Dermis blood vessel endothelial cell (primary cell): ENCODE results near the gene RRP36. TPM values are rescaled to one million over a fixed set of nuclear protein-coding genes. Genes with fewer than 3 reads are reported as not detected.
"Not testable (repeated sequence)": the region's sequence is repeated elsewhere in the genome, so short reads cannot be mapped to it uniquely, and the experiment has no call there.

Experiments
- DNase-seq: peaks from one replicate; pipeline ENCODE4 v3.0.0; 2010
- total RNA-seq: library from RNA; depleted of rRNA; stranded (reverse); fragments of >200 nt; gene quantifications from 2 replicates; pipeline ENCODE4 v1.2.3, GENCODE V29; 2014

RRP36 gene, protein sequence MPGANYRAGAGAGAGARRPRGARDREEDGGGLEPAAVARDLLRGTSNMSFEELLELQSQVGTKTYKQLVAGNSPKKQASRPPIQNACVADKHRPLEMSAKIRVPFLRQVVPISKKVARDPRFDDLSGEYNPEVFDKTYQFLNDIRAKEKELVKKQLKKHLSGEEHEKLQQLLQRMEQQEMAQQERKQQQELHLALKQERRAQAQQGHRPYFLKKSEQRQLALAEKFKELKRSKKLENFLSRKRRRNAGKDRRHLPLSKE
- 100 and 147 TPM in 2 replicates for total RNA-seq

GRCh38 chr6:43021270-43022047 lies at the start of gene RRP36:
RRP36 (plus strand) TSS chr6:43021623; CDS start chr6:43021655, 32 bp downstream.
- peak; percentile 78 for DNase-seq

DNA sequence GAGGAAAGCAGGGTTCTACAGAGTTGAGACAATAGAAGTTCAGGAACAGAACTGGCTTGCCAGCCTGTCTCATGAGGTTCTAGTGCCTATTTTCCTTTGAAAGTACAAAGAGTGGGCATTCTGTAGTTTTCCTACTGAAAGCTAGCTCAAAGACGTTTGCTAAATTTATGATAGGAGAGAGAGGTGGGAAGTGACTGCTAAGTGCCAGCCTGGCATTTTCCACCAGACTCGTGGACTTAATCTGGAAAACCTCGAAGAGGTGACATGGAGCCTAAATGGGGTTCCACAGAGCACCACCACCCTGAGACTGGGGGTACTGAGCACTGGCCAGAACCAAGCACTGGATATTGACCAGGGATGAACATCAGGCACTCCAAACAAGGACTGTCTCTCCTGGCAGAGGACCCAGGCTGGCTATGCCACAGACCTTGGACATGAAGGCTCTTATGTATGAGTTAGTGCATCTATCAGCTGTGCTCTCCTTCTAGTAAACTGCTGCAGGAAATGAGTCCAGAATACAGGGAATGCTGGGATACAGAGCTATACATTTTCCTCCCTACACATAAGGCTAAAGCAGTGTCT lies 49.6 kb upstream of the RRP36 start:
- no peak for DNase-seq

DNA sequence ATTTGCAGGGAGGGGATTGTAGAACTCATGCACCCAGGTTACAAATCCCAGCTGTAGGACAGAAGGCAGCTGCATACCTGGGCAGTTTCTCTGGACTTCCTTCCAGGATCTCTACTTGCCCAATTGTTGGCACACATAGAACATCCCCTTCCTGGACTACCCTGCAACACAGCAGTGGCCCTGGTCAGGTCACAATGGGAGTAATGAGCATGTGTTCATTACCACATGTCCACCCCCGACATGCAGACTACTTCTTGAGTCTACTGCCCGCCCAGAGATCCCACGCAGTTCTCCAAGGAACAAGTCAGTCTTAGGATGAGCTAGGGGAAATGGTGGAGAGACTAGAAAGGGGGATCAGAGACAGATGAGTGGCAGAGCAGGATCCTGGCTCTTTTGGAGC lies 47.5 kb upstream of the RRP36 start:
- no peak for DNase-seq

- DNase-seq, result no peak
Measured at GRCh38 chr6:42974919-42975505, 46.4 kb upstream of the RRP36 start.

DNA sequence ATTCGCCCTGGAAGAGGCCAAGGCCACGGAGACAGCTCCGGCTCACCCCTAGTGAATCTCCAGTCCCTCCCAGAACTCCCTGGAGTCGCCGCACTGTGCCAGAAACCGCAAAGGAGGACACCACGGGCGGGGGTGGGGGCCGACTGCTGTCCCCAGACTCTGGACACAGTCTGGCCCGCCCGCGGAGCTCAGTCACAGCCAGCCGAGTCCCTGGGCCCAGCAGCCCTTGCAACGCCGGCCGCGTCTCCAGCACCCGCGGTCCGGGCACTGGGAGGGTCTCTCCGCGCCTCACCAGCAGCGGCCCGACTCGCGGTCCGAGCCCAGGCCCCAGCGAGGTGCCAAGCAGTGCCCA lies 43.0 kb upstream of the RRP36 start:
- peak; percentile 43 for DNase-seq

GRCh38 chr6:42978839-42979522 lies 42.4 kb upstream of the RRP36 start, which contains the start of gene PEX6:
PEX6 (minus strand) TSS chr6:42979181; CDS start chr6:42979150, 31 bp downstream.
- DNase-seq, result peak; percentile 88

- DNase-seq, result peak; percentile 45
Measured at GRCh38 chr6:42979523-42980177, 41.8 kb upstream of the RRP36 start.

- DNase-seq, result no peak
Measured at GRCh38 chr6:42981836-42982235, 39.6 kb upstream of the RRP36 start.

DNA sequence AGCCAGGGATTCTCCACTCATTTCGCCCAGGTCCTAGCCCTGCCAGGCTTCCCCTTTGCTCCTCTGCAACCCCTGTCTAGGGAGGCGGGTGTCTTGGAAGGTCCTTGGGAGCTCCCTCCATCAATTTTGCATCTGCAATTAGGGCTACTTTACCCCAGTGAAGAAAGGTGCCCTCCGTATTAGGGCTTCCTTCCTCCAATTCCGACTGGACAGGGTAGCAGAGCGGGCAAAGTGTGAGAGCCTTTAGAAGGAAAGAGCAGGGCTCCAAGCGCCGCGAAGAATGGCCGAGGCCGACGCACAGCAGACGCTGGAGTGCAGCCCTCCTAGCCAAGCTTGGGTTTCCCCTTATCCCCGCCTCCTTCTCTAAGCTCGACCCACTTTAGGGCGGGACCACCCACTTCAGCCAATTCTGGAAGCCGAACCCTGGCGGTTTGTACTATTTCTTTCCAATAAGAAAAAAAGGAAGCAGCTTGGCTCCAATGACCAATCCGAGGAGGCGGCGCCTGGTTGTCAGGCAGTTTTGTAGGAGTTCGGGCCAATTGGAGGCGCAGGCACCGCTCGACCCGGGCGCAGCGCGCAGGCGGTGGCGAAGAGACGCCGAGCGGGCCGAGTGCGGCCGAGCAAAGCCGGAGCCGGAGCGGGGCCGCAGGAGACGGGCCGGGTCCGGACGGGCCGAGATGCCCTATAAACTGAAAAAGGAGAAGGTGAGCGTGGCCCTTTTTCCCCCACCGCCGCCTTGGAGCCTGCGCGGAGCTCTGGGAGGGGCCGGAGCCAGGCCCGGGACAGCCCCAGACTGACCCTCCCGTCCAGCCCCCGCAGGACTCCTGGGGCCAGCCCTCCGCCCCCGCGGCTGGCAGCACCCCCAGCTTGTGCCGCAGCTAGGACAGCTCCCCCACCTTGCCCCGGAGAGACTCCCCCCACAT lies 37.2 kb upstream of the RRP36 start, which contains the start of gene PPP2R5D:
PPP2R5D (plus strand) TSS at position 570 of the 923 bp plus-strand sequence; CDS start at position 678, 108 bp downstream.
- DNase-seq, result peak; percentile 99

DNA sequence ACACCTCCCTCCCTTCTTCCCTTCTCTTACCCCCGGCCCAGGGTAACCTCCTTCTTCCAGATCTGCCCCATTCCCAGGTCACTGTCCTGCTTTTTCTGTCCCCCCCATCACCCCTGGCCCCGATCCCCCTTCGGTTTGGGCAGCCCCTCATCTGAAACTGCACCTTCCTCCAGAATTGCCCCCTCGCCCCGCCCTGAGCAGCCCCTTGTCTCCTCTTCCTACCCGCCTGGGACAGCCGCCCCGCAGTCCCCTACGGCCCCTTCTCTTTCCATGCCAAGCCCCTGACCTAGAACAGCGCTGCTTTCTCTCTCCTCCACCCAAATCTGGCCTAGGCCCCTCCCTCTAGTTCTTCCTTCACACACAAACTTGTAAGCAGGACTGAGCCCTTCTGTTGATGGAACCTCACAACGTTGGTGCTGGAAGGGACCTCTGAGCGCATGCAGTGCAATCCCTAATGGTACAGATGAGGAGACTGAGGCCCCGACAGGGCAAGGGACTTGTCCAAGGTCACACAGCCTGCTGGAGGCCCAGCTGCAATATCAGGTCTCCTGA lies 36.4 kb upstream of the RRP36 start:
- peak; percentile 30 for DNase-seq

GRCh38 chr6:42987533-42988451 lies 33.6 kb upstream of the RRP36 start:
- DNase-seq, result no peak

DNA sequence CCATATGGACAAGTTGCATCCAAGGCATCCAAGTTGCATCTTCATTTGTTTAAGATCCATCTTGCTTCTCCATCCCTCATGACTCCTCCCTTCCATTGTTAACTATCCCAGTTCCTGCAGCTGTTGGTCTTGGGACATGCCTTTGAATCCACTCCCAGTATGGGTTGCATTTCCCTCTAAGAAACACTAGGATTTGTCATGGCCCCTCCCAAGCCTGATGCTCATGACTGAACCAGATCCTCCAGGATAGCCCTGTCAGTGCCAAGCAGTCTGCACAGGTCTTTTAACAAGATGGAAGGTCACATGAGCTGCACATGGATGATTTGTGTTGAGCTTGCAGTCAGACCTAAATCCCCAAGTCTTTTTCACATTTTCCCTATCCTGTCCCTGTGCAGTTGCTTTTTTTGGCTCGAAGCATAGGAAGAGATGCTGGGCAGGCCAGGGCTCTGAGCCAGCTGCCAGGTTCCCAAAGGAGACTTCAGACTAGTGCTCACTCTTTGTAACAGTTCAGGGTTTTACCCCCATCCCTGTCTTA lies 32.9 kb upstream of the RRP36 start:
- DNase-seq, result peak; percentile 61

DNA sequence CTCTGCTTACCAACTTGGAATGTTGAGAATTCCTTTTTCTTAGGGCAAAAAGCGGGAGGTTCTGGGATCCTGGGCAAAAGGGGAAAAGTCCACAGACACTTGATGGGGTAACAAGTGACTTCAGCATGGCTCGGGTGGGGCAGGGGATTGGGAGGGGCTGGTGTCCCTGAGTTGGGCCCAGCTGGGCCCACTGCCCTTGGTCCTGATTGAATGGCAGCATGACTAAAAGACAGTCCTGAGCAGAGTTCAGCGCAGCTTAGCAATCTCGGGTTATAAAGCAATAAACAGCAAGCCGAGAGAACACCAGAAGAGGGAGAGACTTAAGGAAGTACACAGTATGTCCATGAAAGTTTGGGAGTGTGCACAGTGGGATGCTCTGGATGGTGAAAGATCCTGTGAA lies 31.5 kb upstream of the RRP36 start:
- no peak for DNase-seq

- no peak for DNase-seq
Measured at GRCh38 chr6:42993445-42993844, 28.0 kb upstream of the RRP36 start.

GRCh38 chr6:42996513-42996912 lies 24.9 kb upstream of the RRP36 start:
- DNase-seq, result no peak

DNA sequence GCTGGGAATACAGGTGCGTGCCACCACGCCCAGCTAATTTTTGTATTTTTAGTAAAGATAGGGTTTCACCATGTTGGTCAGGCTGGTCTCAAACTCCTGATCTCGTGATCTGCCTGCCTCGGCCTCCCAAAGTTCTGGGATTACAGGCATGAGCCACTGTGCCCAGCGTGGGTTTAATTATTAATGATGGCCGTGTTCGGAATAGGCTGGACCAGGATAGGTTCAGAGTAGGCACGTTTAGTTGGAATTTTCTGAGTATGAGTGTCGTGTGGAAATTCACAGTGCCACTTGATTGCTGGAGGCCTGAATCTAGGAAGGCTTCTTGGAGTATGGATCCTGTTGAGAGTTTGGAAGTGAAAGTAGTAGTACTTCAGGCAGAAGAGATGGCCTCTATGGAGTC lies 23.2 kb upstream of the RRP36 start:
- DNase-seq, result not testable (repeated sequence)

DNA sequence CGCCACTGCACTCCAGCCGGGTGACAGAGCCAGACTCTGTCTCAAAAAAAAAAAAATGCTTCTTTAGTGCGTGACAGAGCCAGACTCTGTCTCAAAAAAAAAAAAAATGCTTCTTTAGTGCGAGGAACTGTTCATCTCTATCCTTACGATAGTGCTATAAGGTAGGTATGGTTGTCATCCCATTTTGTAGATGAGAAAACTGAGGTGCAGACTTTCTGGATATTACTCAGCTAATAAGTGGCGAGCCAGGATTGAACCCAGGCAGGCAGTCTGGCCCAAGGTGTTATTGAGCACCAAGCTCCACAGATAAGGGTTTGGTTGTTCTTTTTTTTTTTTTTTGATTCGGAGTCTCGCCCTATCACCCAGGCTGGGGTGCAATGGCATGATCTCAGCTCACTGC lies 19.6 kb upstream of the RRP36 start:
- DNase-seq, result no peak

GRCh38 chr6:43005844-43006243 lies 15.6 kb upstream of the RRP36 start:
- no peak for DNase-seq

DNA sequence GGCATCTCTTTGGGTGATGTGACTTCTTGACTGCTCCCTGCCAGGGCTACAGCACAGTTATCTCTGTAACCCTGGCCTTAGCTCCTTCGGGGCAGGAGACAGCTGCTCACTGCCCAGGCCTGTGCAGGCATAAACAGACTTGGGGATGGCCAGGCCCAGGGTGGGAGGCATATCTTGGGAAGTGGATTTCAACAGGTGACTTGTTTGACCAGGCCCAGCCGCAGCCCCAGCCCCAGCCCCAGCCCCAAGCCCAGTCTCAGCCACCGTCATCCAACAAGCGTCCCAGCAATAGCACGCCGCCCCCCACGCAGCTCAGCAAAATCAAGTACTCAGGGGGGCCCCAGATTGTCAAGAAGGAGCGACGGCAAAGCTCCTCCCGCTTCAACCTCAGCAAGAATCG lies 15.2 kb upstream of the RRP36 start:
- DNase-seq, result no peak
